ENCODE results near the gene MLIP.

MLIP gene

GRCh38 chr6:54103497-54103896 lies 7.7 kb upstream of the MLIP start:
- no peak for TF ChIP-seq CTCF (IDR thresholded peaks at IDR 0.05; ENCODE audit: low read depth, low read length, missing control alignments)
- H3K4me3 ChIP-seq (replicated peaks; ENCODE audit: low read depth, low read length) = no peak overlapping the region
- DNase-seq (ENCODE audit: extremely low read depth, low read depth) = no peak

- no peak for TF ChIP-seq CTCF (IDR thresholded peaks at IDR 0.05; ENCODE audit: low read depth, low read length, missing control alignments)
- no peak overlapping the region for H3K4me3 ChIP-seq (replicated peaks; ENCODE audit: low read depth, low read length)
Observed at GRCh38 chr6:54106727-54107126, 4.5 kb upstream of the MLIP start.

GRCh38 chr6:54107470-54108090 lies 3.7 kb upstream of the MLIP start:
- no peak for DNase-seq (ENCODE audit: extremely low read depth, low read depth)
- no peak overlapping the region for H3K4me3 ChIP-seq (replicated peaks; ENCODE audit: low read depth, low read length)
- no peak for TF ChIP-seq CTCF (IDR thresholded peaks at IDR 0.05; ENCODE audit: low read depth, low read length, missing control alignments)

More at GRCh38 chr6:54106727-54107126, 4.5 kb upstream of the MLIP start:
- no peak for DNase-seq (ENCODE audit: extremely low read depth, low read depth)

- TF ChIP-seq CTCF (IDR thresholded peaks at IDR 0.05; ENCODE audit: low read depth, low read length, missing control alignments) = no peak
- DNase-seq (ENCODE audit: extremely low read depth, low read depth) = no peak
Observed at GRCh38 chr6:54108271-54108670, 3.0 kb upstream of the MLIP start.

GRCh38 chr6:54109586-54109985 lies 1.7 kb upstream of the MLIP start:
- no peak for TF ChIP-seq CTCF (IDR thresholded peaks at IDR 0.05; ENCODE audit: low read depth, low read length, missing control alignments)
- no peak for DNase-seq (ENCODE audit: extremely low read depth, low read depth)
- no peak overlapping the region for H3K4me3 ChIP-seq (replicated peaks; ENCODE audit: low read depth, low read length)

More at GRCh38 chr6:54108271-54108670, 3.0 kb upstream of the MLIP start:
- no peak overlapping the region for H3K4me3 ChIP-seq (replicated peaks; ENCODE audit: low read depth, low read length)

- no peak for DNase-seq (ENCODE audit: extremely low read depth, low read depth)
- H3K4me3 ChIP-seq (replicated peaks; ENCODE audit: low read depth, low read length) = no peak overlapping the region
- no peak for TF ChIP-seq CTCF (IDR thresholded peaks at IDR 0.05; ENCODE audit: low read depth, low read length, missing control alignments)
Observed at GRCh38 chr6:54112151-54112650, 958 bp downstream of the MLIP start.

- DNase-seq (ENCODE audit: extremely low read depth, low read depth) = no peak
- TF ChIP-seq CTCF (IDR thresholded peaks at IDR 0.05; ENCODE audit: low read depth, low read length, missing control alignments) = no peak
- H3K4me3 ChIP-seq (replicated peaks; ENCODE audit: low read depth, low read length) = no peak overlapping the region
Observed at GRCh38 chr6:54114991-54115390, 3.7 kb downstream of the MLIP start.
